Cortex of kidney (tissue), 1 donor: ENCODE measurements around the gene TTC33.

ENCODE experiments used
- DNase-seq: peaks from one replicate; lab custom pipeline; 2025; lab: John Stamatoyannopoulos, UW

TTC33 gene

DNA sequence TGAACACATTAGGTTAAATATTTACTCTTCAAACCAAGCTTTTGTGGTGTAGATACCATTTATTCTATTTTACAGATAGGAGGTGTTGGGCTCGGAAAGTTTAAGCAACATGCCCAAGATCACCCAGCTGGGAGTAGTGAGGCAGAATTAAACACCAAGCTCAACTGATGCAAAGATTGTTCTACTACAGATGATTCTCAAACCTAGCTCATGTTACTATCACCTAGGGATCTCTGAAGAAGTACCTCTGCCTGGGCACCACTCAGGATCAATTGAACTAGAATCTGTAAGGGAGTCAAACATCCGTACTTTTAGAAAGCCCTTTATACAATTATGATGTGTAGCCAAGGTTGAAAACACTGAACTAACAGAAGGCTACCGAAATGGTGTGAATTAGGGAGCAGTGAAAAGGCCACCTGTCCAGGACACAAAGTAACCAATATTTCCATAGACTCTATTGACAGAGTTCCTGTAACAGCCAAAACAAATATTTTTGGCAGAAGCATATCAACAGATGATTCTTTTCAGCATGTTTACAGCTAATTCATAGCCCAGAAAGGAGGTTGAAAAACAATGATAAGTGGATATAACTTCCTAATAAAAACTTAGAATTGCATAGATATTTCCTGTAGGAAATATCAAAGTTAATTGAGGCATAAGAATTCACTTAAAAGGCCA lies 234.5 kb downstream of the TTC33 start:
- no peak for DNase-seq

DNA sequence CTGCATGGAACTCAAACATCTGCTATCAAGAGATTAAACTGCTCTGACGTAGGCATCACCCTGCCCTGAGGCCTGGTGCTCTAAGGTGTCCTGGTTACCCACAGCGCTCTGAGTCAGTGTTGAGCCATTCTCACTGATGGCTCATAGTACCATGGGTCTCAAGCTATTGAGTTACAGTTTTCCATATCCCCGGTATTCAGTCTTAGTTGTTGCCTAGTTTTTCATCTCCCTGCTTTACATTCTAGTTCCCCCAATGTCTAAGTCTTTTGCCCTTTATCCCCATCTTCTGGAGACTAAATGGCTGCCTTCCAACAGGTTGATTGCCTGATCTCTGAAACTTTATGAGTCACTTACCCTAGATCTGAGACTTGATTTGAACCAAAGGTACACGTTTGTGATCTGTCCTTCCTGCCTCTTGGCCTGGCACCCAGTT lies 237.3 kb downstream of the TTC33 start:
- no peak for DNase-seq

DNA sequence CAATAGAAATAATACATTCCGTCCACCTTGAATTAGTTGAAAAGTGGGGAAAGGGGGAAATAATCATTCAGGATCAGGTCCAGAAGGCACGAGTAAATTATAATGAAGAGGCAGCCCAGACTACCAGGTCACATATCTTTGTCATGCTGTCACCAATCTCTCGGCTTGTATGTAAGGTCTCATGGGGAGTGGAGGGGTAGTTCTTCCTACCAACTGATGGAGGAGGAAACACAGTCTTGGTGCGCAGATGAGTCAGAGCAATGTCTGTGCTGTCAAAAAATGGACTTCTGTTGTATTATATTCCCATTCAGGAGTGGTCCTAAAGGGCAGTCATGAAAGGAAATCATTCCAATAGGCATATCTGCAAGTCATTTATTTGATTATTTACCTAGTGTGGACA lies 240.3 kb downstream of the TTC33 start:
- DNase-seq = no peak

DNA sequence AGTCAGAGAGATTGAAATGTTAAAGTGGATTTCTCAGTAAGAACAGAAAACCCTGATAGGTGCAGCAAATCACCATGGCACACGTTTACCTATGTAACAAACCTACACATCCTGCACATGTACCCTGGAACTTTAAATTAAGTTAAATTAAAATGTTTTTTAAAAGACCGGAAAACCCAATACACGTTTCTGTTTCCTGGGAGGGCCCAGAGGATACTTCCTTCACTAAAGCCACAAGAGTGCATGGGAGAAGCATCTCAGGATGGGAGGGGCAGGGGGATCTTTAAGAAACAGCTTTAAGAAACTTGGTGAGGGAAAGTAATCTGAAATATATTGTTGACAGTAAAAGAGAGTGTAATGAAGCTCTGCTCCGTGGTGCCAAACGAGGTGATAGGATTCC lies 240.8 kb downstream of the TTC33 start:
- no peak for DNase-seq

DNA sequence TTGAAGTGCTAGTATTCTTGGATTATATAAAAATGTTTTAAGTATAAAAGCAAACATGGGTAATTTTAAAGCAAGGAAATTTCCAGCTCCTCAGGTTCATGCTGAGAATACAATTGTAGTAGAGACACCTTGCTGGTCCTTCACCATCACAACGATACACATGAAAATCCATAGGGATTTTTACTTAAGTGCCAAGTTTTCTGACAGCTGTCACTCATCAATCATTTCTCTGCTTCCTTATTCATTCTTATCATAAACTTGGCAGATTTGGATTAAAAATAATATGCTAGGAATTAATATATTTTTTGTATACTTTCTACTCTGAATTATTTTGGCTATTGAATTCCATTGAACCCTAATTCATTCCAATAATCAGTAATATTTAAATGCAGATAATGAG lies 244.0 kb downstream of the TTC33 start:
- no peak for DNase-seq

DNA sequence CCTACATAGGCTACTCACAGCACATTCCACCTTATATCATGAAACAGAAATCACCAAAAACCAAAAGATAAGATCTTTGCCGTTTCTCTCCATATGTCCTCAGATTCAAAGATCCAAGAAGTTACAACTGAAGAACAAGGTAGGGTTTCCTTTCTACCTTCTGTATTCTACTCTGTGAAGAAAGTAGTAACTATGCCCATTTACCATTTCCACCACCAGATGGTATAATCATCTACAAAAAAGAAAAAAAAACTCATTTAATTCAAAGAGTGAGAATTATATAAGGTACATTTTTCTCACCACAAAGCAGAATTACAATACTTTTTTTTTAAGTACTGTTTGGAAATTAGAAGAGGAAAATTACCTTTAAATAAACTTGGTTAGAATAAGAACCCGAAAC lies 248.7 kb downstream of the TTC33 start:
- DNase-seq = no peak

DNA sequence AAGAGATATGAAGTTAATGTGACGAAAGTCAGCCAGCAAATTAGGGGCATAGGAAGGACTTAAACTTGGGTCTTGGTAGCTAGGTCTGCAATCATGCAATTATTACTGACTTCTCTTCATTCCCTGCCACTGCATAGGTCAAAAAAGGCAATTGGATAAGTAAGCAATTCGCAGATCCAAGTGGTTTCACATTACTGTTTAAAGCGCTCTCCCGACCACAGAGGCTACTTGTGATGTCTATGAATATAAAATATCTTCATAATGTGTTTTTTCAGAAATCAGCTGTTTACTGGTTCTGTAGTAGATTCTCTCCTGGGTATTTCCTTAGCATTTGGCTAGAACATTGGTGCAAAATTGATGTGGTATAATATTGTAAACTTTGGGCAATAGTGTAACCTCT lies 250.7 kb downstream of the TTC33 start:
- no peak for DNase-seq

DNA sequence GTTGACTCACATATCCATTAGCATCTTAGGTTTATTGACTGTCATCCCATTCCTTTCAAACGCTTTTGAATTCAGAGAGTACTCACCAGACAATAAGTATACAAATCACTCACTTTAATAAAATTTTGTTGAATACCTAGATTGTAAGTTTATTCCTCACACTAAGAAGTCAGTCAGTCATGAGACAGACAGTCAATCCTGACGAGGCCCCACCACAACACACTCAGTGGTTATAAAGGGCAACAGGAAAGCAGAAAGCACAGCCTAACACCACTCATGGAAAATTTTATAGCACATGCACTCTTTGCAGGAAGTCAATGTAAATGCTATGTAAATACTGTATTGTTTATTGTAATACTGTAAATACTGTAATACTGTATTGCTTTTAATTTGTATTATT lies 252.3 kb downstream of the TTC33 start:
- no peak for DNase-seq

DNA sequence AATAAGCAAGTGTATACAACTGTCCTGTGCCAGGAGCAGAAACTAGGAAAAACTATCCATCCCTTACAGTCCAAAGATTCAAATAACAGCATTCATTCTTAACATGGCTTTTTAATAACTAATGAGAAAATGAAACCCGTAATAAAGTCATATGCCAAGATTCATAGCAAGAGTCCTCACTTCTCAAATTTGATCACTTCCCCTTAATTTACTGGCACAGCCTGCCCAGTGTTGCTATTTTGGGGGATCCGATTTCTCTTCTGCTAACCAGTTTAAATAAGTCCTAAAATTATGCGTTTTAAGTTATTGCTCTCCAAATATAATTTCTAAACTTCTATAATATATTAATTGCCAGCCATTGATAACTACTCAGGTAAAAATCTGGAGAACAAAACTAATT lies 253.0 kb downstream of the TTC33 start:
- DNase-seq = no peak

DNA sequence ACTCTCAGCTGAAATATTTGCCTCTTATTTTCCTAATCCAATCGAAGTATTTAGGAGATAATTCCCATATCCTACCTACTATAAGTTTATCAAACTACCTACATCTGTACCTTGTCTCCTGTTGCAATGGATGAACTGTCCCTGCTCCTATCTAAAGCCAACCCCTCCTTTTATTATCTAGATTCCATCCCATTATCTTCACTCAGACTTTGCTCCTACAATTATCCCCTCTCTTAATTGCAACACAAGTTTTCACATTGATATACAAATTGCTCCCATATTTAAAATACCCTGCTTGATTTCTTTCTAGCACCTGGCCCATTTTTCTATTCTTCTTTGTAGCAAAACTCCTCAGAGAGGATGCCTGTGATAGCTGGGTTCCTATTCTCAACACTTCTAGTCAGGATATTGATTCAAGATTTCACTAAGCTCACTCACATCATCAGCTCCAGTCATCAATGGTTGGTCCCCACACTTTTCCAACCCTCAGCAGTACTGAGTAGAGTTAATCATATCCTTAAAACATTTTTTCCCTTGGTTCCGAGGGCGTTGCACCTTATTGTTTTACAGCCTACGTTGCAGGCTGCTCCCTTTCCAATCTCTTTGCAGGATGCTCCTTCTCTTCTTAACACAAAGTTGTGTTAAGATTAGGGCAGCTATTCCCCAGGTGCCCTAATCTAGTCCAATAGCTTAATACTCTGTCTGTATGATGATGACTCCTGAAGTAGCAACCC lies 253.9 kb downstream of the TTC33 start:
- no peak for DNase-seq

DNA sequence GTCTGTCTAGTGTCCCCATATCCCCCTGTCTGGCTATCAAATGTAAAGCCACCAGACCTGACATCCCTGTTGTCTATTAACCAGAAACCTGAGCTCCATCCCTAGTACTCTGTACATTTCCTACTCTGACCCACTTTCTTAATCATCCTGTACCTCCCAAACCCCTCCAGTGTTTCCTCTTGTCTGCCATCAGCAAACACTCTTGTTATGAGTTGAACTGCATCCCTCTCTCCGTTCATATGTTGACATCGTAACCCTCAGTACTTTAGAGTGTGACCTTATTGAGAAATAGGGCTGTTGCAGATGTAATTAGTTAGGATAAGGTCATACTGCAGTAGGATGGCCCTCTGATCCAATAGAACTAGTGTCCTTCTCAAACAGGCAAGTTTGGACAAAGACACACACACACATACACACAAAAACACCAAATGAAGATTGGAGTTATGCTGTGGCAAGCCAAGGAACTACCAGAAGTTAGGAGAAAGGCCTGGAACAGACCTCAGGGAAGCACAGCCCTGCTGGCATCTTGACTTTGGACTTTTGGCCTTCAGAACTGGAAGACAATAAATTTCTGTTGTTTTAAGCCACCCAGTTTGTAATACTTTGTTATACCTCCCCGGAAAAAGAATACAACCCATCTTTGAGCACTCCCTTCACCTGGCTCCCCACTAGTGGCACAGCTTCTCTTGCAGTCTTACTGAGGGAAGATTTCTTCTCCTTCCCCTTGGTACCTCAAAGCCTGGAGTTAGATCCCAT lies 256.1 kb downstream of the TTC33 start:
- no peak for DNase-seq

DNA sequence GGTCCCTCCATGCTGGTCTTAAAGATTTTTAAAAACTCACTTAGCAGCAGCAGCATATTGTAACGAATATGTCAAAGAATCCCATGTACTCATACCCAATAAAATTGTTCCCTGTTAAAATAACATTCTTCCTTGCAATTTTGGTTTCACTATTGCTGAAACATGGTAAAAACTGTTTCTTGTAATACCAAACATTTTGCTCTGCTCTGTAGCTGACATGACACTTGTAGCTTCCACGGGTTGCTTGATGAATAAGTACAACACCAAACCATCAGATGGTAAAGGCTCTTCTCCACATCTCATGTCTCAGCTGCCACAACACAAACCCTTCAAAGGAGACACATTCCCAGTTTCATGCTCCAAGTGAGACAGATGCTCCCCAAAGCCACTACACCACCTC lies 256.8 kb downstream of the TTC33 start:
- DNase-seq = no peak

DNA sequence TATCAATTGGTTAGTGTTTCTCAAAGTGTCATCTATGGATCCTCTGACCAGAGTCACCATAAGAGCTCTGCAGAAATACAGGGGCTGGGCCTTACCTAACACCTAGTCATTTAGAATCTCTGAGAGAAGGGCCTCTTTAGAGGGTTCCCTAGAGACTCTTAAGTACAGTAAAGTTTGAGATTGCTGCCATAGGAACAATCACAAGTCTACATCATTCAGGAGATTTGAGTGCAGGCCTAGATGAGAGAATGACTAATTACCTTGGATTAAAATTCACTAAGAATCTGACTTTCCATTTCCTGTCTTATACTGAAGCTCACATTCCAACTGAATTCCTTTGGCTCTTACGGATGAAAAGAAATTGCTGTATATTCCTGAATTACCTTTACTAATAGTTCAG lies 258.2 kb downstream of the TTC33 start:
- no peak for DNase-seq

DNA sequence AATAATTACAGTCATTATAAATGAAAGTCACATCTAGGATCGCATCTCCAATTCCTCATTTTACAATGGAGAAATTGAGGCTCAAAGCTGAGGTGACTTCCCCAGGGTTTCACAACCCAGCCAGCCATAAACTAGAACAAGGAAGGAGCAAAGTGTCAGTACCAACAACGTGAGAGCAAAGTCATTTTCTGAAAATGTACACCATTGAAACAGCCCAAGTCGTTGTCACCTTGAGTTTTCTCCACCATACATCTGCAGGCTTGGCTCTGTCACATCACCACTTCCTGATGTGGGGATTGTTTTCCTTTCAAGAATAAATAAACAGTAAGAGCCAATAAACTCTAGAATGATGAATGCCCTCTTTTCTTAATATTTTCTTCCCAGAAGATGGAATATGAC lies 260.5 kb downstream of the TTC33 start:
- no peak for DNase-seq

DNA sequence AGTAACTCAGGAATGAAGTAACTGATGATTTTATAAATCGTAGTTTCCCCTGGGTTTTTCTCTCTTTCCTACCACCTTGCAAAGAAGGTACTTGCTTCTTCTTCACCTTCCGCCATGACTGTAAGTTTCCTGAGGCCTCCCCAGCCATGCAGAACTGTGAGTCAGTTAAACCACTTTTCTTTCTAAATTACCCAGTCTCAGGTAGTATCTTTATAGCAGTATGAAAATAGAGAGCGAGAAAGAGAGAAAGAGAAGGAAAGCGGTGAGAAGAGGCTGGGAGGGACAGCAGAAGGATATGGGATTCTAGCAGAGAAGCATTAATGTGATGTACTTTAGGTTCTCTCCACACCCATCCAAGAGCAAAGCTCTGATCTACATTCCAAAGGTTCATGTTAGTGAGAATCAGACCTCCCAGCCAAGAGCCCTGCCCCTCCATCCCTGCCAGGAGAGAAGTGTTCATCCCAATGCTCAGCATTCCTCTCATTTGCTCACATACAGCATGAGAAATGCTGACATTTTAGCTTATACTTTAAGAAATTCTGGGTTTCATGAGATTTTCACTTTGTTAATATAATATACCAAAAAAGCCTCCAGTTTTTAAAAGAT lies 261.0 kb downstream of the TTC33 start:
- no peak for DNase-seq

DNA sequence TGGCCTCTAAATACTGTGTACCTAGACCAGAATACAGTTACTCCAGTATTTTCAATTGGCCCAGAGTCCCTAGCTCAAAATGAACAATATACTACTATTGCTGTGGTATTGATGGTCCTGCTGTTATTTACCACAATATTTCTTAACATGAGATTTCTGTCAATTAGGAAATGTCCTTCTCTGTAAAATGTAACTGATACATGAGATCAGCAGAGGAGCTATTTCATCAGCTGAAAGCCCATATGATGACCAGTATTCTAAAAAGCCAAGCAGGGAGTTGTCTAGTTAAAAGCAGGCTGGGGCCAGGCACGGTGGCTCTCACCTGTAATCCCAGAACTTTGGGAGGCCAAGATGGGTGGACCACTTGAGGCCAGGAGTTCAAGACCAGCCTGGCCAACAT lies 263.7 kb downstream of the TTC33 start:
- no peak for DNase-seq

DNA sequence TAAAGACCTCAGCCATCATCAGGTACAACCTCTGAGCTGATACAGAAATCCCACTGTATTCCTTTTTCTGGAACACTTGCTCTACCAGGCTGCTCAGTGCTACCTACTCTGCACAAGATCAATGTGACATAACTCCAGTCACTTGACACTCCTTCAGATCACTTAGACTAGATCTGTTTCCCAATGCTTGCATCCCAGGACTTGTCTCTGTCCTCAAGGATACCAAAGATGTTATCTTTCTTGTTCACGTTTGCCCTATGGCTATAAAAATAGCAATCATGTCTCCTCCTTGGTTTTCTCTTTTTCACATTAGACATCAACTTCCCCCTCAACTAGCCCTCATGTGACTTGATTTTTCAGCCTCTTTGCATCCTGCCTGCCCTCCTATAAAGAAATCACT lies 264.1 kb downstream of the TTC33 start:
- no peak for DNase-seq

DNA sequence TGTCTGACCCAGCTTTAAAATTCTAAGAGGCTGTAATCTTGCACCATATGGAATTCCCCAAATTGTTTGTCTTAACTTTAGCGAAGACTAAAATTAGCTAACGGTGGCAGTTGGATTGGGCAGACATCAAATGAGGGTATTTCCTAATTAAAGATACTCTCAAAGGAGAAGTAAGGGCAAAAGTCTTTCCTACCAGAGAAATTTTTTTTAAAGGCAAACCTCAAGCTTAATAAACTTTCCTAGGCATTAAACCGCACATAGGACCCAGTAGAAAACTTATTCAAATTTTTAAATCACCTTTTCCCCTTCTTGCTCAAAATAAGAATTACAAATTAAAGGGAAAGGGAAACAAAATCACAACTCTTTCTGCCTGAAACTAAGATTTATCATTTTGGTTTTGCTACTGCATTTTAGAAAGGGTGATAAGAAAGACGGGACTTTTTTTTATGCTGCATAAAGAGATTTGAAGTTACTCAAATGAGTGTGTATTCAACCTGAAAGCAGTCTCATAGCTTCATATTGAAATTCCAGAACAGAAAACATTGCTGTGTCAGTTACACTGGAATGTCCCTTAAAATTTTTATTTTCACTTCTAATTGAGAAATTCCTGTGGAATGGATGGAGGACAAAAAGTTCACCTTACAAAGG lies 265.2 kb downstream of the TTC33 start:
- no peak for DNase-seq

DNA sequence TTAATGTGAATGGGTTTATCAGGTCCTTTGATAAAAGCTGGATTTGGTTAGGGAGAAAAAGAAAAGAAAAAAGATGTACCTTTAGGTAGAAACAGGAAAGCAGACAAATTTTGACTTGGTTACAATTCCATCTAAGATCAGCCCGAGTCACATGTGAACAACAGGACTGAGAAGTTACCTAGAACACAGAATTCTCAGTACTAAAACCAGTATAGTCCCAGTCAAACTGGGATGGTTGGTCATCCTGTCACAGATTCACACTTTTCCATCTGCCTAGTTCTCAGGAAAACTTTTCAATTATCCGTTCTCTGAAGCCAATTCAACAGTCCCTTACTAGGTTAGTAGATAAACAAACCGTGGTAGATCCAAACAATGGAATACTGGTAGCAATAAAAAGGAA lies 266.3 kb downstream of the TTC33 start:
- DNase-seq = no peak

DNA sequence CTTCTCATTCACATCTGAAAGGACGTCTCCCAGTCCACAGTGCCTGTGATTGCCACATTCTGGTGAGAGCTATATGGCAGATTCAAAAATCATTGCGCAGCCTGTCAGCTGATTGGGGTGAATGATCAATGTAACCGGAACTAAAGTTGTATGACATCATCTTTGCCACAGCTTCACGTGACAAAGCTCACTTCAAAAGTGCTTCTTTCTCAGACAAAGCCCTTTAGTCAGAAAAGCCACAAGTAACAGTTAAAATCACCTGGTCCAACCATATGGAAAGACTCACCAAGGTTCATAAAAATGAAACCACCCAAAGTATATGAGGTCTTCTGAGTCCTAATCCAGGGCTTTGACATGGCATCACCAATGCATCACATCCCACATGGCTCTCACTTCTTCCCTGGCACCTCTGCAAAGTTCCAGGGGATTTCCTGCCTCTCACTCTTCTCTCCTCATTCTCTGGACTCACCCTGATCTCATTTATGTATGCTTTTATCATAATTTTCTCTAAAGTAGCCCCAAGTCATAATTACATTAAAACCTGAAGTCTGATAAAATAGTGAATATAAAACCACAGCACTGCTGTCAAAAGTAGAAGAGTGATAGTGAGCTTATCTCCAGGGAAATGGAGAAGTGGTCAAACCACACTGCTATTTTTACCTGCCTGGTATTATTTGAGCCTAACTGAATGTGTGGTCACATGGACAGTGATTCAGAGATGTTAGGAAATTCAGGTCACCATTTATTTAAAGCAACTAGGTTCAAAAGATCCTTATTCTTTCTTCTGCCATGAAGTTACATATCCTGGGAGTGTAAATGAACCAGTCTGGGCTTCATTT lies 269.1 kb downstream of the TTC33 start:
- no peak for DNase-seq
